Retina (tissue), 1 donor: ENCODE measurements around the gene SNAP47.

Experiments used
- DNase-seq: peaks from one replicate; pipeline ENCODE4 v3.0.0-alpha.2; 2016

SNAP47 gene

GRCh38 chr1:227769936-227770494 is 34.8 kb downstream of the SNAP47 start:
- no peak for DNase-seq

- DNase-seq: no peak
Observed at GRCh38 chr1:227770812-227771211, 35.6 kb downstream of the SNAP47 start.

GRCh38 chr1:227771326-227771725 is 36.1 kb downstream of the SNAP47 start:
- DNase-seq: no peak

GRCh38 chr1:227771771-227772170 is 36.5 kb downstream of the SNAP47 start:
- DNase-seq: no peak

GRCh38 chr1:227773558-227773957 is 38.3 kb downstream of the SNAP47 start:
- no peak for DNase-seq

GRCh38 chr1:227774051-227774731 is 39.0 kb downstream of the SNAP47 start:
- DNase-seq: no peak

- peak; percentile 36 for DNase-seq
Observed at GRCh38 chr1:227774821-227775661, 39.8 kb downstream of the SNAP47 start.

- DNase-seq: no peak
Observed at GRCh38 chr1:227775841-227776240, 40.6 kb downstream of the SNAP47 start.

GRCh38 chr1:227776331-227776771 is 41.1 kb downstream of the SNAP47 start:
- peak; percentile 53 for DNase-seq

GRCh38 chr1:227777156-227777555 is 41.9 kb downstream of the SNAP47 start:
- DNase-seq: no peak

GRCh38 chr1:227777646-227778045 is 42.4 kb downstream of the SNAP47 start:
- no peak for DNase-seq

GRCh38 chr1:227778401-227778947 is 43.2 kb downstream of the SNAP47 start:
- DNase-seq: no peak

- no peak for DNase-seq
Observed at GRCh38 chr1:227779021-227779441, 43.8 kb downstream of the SNAP47 start.

- no peak for DNase-seq
Observed at GRCh38 chr1:227779685-227780084, 44.5 kb downstream of the SNAP47 start.

GRCh38 chr1:227780101-227781044 is 45.1 kb downstream of the SNAP47 start:
- DNase-seq: no peak

GRCh38 chr1:227781314-227781930 is 46.2 kb downstream of the SNAP47 start:
- DNase-seq: no peak

GRCh38 chr1:227782226-227782625 is 47.0 kb downstream of the SNAP47 start:
- no peak for DNase-seq

- no peak for DNase-seq
Observed at GRCh38 chr1:227785094-227785804, 50.0 kb downstream of the SNAP47 start.

- no peak for DNase-seq
Observed at GRCh38 chr1:227785805-227786671, 50.8 kb downstream of the SNAP47 start.
